ENCODE data around the gene MTHFSD. TPM values are rescaled to one million over a fixed set of nuclear protein-coding genes. Genes with fewer than 3 reads are reported as not detected.
A peak's percentile ranks its signal among the peaks of the same experiment; 100 is the strongest.

Gene MTHFSD
- total RNA-seq, 1 experiment from 2014 or later = 30.7 TPM

GRCh38 chr16:86505185-86505898 lies 49.7 kb downstream of the MTHFSD start:
- H3K9me3 Mint-ChIP-seq (ENCODE audit: unreplicated experiment) = no peaks in the 10 kb centered on the region
- no peak for TF ChIP-seq CTCF (IDR thresholded peaks at IDR 0.05; ENCODE audit: unreplicated experiment)
- ChIA-PET POLR2A (no interaction called here), CTCF (interaction anchor here (1.0 to 1.5 kb wide), 2 partner anchors 12 to 684 kb away, joined by 5 read pairs; no protein-coding TSS in a partner anchor)
- no peak for DNase-seq (ENCODE audit: unreplicated experiment)
- peaks cover 92% of the 10 kb centered on the region for H3K27me3 Mint-ChIP-seq (ENCODE audit: insufficient read depth, unreplicated experiment)
- intact Hi-C loops (cut with micrococcal nuclease) = no loop called here
- no peak overlapping the region for H3K27ac Mint-ChIP-seq (ENCODE audit: low read depth, unreplicated experiment)
- H3K4me1 Mint-ChIP-seq (ENCODE audit: insufficient read depth, unreplicated experiment) = peaks cover 8% of the 10 kb centered on the region
- no peaks in the 10 kb centered on the region for H3K36me3 Mint-ChIP-seq (ENCODE audit: insufficient read depth, unreplicated experiment)
- H3K4me3 Mint-ChIP-seq (ENCODE audit: unreplicated experiment) = peak overlapping the region; percentile 38
- BruUV-seq (replicated peaks) = no TSS peak

- POLR2A ChIA-PET = no interaction called here
- no peak overlapping the region for H3K4me3 Mint-ChIP-seq (ENCODE audit: unreplicated experiment)
- CTCF ChIA-PET = interaction anchor here (1.0 kb wide), 1 partner anchor 432 kb away, joined by 7 read pairs; no protein-coding TSS in a partner anchor
- H3K27ac Mint-ChIP-seq (ENCODE audit: low read depth, unreplicated experiment) = no peak overlapping the region
- BruUV-seq (replicated peaks) = no TSS peak
- no peak for DNase-seq (ENCODE audit: unreplicated experiment)
- H3K27me3 Mint-ChIP-seq (ENCODE audit: insufficient read depth, unreplicated experiment) = peaks cover 98% of the 10 kb centered on the region
- peaks cover 8% of the 10 kb centered on the region for H3K4me1 Mint-ChIP-seq (ENCODE audit: insufficient read depth, unreplicated experiment)
- TF ChIP-seq CTCF (IDR thresholded peaks at IDR 0.05; ENCODE audit: unreplicated experiment) = no peak
- H3K36me3 Mint-ChIP-seq (ENCODE audit: insufficient read depth, unreplicated experiment) = no peaks in the 10 kb centered on the region
- intact Hi-C loops (cut with micrococcal nuclease) = no loop called here
- H3K9me3 Mint-ChIP-seq (ENCODE audit: unreplicated experiment) = no peaks in the 10 kb centered on the region
Measured at GRCh38 chr16:86504315-86505184, 50.5 kb downstream of the MTHFSD start.

GRCh38 chr16:86503830-86504229 lies 51.2 kb downstream of the MTHFSD start:
- intact Hi-C loops (cut with micrococcal nuclease) = no loop called here
- no peaks in the 10 kb centered on the region for H3K9me3 Mint-ChIP-seq (ENCODE audit: unreplicated experiment)
- BruUV-seq (replicated peaks) = no TSS peak
- CTCF ChIA-PET = interaction anchor here (1.0 kb wide), 1 partner anchor 431 kb away, joined by 7 read pairs; no protein-coding TSS in a partner anchor
- POLR2A ChIA-PET = no interaction called here
- TF ChIP-seq CTCF (IDR thresholded peaks at IDR 0.05; ENCODE audit: unreplicated experiment) = no peak
- H3K36me3 Mint-ChIP-seq (ENCODE audit: insufficient read depth, unreplicated experiment) = no peaks in the 10 kb centered on the region
- H3K4me1 Mint-ChIP-seq (ENCODE audit: insufficient read depth, unreplicated experiment) = peaks cover 8% of the 10 kb centered on the region
- H3K4me3 Mint-ChIP-seq (ENCODE audit: unreplicated experiment) = no peak overlapping the region
- peaks cover 98% of the 10 kb centered on the region for H3K27me3 Mint-ChIP-seq (ENCODE audit: insufficient read depth, unreplicated experiment)
- DNase-seq (ENCODE audit: unreplicated experiment) = no peak
- H3K27ac Mint-ChIP-seq (ENCODE audit: low read depth, unreplicated experiment) = no peak overlapping the region
